Hematopoietic multipotent progenitor cell (in vitro differentiated cells): Measurements from ENCODE around the gene SDK1. TPM values are rescaled to one million over a fixed set of nuclear protein-coding genes. Genes with fewer than 3 reads are reported as not detected.

ENCODE experiments used
- DNase-seq, 3 donors: peaks; one replicate each; pipeline ENCODE4 v3.0.0-alpha.2; 2011 to 2015; ENCODE audit warnings: low read depth in 2 of 3, low spot score in 2 of 3
- total RNA-seq: library from RNA; depleted of rRNA; stranded (reverse); fragments of >200 nt; gene quantifications from one replicate; pipeline ENCODE4 v1.2.3, GENCODE V29; 2012

The SDK1 gene
- total RNA-seq, 1 donor, result 0.81 TPM

DNA sequence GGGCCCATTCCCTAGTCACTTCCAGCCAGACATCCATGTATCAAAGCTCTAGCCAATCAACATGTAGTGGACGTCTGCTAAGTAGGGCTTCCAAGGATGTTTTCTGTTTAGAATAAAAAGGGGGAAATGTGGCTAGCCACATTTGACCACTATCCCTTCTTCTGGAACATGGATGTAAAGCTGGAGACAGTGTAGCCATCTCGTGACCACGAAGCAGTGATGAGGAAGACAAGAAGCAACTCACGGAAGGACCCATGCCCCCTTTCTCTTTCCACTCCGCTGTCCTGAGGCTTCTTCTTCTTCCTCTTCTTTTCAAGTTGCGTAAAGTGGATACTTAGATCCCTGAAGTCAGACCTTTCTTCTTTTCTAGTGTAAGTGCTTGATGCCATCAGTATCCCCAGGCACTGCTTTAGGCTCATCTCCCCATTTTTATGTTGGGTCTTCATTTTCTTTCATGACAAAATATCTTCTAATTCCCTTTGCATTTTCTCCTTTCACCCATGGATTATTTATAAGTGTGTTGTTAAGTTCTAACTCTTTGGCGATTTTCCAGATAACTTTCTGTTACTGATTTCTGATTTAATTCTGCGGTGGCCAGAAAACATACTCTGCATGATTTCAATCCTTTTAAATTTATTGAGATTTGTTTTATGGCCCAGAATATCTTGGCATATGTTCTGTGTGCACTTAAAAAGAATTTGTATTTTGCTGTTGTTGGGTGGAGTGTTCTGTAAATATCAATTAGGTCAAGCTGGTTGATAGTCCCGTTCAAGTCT is 594.5 kb downstream of the SDK1 start:
- no peak for DNase-seq

DNA sequence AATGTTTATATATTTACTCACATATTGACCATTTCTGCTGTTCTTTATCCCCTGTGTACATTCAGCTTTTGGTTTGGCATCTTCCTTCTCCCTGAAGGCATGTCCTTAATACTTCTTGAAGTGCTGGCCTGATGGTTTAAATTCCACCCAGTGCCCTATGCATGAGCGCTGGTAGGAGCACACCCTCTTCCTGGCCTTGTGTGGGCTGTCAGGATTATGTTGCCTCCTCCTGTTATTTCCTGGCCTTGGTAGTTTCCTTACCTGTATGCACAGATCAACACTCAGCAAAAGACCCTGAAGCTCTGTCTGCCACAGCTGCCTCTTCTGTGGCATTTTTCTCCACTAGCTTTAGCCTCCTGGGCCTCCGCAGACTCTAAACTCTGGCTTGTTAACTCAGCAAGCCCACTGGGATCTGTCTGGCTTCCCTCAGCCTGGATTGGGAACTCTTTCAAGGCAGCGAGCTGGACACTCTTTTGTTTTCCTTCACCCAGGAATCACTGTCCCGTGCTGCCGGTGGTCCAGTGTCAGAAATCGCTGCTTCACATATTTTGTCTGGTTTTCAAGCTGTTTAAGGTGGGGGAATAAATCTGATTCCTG is 595.2 kb downstream of the SDK1 start:
- DNase-seq, result no peak

DNA sequence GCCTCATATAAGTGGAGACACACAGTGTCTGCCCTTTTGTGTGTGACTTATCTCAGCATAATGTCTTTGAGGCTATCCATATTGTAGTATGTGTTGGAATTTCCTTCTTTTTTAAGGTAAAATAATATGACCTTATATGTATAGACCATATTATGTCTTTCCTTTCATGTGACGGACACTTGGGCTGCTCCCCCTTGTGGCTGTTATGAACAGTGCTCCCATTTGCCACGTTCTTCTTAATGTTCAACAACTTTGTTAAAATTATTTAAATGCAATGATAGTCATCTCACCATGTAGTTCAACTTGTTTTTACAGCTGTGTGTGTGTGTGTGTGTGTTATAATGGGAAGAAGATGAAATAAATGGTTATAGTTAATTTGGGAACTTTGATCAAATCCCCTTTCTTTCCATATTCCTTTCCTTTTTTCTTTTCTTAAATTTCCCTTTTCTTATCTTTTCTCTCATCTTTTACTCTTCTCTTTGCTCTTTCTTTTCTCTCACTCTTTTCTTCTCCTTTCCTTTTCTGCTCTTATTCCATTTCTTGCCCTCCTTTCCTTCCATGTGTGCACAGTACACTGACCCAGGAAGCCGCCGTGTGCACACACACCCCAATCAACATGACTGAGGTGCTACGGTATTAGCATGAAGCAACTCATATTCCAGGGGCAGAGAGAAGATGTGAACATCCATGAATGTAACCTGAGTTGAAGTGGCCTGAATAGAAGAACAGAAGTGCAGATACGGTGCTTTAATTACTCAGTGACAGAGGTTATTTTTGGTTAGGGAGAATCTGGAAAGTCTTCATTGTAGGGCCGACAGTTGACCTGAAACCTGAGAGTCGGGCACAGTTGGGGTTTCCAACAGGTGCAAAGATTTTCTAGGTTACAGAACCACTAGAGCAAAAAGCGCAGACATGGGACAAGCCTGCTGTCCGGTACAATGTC is 596.6 kb downstream of the SDK1 start:
- peak; percentile 10 to 65 (median 35) for DNase-seq

DNA sequence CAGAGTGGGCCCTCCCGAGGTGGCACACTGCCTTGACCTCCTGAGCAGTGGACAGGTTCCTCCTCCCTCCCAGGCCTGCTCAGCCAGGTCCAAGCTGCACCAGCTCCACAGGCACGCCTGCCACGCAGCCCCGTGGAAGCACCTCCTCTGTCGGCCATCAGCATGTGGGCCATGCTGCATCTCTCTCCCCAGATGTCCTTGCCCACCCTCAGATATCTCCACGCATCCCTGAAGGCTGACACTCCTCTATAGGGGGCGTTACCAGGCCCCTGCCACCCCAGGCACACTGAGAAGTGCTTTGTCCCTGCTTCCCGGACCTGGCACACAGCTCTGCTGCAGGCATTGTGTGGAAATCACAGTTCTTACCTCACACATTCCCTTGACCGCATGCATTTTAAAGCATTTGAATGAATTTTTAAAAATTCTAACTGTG is 598.5 kb downstream of the SDK1 start:
- no peak for DNase-seq

DNA sequence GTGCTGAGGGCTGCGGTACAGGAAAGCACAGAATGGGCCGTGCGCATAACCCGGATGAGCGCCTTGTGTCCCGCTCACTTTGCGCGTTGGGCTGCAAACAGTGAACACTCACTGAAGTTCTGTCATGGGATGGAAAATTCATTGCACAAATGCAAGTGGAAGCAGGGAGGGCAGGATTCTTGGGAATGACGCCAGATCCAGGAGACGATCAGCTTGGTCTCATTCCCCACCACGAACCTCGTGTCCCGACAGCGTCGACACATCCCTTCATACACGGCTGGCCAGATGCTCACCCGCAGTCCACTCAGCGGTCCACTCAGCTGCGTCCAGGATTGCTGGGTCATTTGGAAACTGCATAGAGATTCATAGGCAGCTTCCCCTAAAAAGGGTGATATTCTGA is 607.1 kb downstream of the SDK1 start:
- no peak for DNase-seq

DNA sequence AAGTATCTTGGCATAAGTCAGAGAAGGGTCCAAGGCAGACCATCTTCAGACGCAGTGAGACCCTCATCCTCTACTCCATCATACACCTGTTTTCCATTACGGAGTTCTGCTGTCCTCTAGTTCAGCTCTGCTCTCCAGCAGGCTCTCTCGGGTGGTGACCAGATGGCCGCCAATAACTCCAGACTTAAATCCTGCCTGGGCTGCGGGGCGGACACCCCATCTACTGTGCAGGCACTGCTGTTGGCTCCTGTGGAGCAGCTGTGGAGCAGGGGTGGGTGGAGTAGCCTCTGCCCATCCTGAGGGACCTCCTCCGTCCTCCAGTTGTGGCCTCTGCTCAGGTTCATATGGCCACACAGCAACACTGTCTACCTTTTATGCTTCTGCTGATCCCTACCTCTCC is 608.1 kb downstream of the SDK1 start:
- no peak for DNase-seq

DNA sequence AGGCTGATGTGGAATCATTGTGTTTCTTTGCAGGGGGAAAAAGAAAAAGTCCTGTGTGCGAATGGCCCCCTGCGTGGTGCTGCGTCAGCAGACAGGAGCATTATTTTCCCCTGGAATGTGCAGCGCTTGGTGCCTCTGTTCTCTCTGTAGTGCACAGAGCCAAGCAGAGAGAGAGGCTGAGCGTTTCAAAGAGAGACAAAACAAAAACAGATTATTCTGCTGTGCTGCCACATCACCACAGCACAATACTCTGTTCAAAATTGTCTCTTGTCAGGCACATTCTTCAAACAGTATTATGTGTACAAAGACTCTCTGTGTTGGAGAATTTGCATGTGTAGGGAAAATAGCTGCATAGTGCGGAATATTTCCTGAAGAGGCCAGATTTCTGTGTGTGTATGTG is 609.0 kb downstream of the SDK1 start:
- DNase-seq, result no peak

DNA sequence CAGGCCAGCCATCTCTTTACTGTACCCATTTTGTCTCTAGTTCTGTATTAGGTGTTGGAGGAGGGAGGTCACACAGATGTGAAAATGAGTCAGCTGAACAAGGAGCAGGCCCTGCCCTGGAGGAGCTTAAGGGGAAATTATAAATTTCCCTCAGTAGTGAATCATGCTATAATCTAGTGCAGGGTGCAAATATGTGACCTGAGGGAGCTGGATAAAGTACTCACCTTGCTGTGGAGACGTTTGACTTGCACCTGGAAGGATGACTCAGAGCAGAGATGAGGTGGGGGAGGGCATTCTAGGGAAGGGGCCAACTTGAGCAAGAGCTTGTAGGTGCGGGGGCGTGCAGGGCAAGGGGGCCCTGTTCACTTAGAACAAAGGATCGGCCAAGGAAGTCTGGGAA is 610.6 kb downstream of the SDK1 start:
- no peak for DNase-seq

DNA sequence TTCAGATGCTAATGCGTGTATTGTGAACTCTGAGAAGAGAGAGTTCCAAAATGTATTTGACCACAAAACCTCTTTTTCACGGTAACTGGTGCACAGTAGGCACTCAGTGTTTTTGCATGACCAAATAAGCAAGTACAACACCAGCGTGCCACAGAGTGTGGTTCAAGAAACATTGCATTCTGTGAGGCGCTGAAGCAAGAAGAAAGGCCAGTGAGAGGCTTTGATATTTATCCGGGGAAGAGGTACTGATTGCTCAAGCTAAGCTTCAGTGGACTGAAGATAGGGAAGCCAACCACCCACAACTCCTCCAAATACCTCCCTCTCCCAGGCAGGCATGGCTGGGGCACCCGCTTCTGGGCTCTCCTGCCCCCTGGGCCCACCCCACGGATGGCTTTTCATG is 611.2 kb downstream of the SDK1 start:
- no peak for DNase-seq

DNA sequence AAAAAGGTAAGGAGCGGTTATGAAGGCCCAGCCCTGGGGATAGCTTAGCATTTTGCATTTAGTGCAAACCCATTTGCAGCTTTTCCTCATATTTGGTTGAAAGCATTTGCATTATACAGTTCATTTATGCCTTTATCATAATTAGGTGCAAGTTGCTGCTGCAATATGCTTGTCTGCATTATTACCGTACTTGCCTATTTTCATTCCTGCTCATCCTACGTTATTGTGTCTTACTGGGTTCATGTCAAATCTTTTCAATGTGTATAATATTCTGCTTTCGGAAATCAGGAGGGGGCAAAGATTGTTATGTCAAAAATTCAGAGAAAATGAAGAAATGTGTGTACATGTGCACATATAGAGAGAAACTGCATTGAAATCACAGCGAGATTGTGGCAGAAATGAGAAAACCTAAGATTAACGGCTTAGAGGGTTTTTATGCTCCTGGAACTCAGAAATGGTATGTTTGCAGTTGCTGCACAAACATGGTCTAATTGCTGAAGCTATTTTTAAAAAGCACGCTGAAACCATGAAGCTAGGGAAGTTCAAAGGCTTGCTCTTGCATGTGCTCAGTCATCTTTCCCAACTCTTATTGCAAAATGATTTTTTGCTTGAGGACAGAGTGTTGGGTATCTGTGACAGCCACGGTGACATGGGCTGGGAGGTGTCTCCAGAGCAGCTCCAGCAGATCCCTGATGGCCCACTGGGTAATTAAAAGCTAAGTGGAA is 613.2 kb downstream of the SDK1 start:
- DNase-seq, result no peak

DNA sequence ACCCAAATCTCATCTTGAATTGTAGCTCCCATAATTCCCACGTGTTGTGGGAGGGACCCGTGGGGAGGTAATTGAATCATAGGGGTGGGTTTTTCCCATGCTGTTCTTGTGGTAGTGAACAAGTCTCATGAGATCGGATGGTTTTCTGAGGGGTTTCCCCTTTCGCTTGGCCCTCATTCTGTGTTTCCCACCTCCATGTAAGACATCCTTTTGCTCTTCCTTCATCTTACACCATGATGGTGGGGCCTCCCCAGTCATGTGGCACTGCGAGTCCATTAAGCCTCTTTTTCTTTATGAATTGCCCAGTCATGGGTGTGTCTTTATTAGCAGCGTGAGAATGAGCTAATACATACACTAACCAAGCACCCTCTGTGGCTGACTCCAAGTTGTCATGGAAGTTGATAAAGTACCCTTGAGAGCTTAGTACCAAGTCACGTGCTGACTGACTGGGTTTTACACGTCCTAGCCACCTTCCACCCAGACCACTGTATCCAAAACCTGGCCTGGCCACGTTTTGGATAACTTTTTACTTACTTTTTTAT is 614.4 kb downstream of the SDK1 start:
- no peak for DNase-seq

DNA sequence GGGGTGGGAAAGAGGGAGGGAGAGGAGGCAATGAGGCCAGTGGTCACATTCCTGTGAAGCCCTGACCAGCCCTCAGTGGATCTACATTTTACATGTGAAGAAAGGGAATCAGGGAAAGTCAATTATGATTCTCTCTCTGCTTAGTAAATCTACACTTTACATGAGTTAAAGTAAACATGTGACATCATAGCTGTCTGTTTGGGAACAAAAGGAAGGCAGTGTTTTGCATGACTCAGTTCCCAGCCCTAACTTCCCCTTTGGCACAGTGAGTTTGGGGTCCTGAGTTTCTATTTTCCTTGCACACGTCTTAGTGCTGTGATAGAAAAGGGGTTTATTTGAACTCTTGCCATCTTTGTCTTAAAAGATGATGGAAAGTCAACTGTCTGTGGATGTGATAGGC is 615.1 kb downstream of the SDK1 start:
- peak in 2 of 3 donors; percentile 5 to 29 for DNase-seq

DNA sequence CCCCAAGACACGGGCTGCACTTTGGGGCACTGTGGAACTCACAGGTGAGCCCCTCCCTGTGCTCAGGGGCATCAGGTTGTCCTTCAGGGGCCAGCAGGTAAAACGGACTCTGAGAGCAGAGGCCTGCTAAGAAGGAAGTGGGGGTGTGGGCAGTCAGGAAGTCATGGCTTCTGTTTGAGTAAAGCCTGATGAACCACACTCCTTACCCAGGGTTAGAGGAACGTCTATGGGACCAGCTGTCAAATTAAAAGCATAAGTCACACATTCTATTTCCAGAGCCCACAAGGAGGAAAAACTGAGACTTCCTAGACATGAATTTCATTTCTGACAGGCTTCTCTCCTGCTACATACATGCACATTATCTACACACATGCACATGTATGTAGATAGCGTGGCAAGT is 616.4 kb downstream of the SDK1 start:
- no peak for DNase-seq

DNA sequence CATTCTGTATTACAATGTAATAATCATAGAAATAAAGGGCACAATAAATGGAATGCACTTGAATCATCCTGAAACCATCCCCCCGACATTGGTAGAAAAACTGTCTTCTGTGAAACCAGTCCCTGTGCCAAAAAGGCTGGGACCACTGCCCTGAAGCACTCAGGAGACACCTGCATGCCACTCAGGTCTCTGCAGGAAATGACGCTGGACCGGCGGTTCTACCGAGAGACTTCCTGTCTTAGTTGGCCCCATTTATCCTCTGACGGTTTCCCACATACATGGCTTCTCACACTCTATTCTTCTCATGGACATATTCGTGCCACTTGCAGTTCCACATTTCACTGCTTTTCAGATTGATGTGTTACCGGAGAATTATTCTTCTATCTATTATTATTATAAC is 617.5 kb downstream of the SDK1 start:
- DNase-seq, result no peak

DNA sequence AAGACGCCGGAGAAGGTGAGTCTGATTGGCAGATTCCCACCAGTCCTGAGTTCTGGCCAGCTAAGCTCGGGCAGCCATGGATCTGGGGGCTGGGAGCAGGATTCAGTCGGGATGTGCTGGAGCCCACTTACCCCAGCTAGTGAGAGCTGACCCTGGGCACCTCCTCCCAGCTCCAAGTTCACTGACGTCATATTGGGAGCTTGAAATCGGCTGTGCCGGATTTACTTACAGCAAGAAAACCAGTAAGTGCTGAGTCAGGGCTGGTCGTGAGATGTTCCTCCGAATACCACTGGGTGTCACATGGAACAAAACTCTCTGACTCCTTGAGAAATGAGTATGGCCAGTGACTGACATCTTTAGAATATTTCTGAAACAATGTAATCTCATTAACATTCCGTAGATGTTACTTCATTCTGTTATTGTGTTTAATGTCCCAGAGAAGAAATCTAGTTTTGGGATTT is 621.2 kb downstream of the SDK1 start:
- DNase-seq, result peak in 2 of 3 donors; percentile 12 to 21

DNA sequence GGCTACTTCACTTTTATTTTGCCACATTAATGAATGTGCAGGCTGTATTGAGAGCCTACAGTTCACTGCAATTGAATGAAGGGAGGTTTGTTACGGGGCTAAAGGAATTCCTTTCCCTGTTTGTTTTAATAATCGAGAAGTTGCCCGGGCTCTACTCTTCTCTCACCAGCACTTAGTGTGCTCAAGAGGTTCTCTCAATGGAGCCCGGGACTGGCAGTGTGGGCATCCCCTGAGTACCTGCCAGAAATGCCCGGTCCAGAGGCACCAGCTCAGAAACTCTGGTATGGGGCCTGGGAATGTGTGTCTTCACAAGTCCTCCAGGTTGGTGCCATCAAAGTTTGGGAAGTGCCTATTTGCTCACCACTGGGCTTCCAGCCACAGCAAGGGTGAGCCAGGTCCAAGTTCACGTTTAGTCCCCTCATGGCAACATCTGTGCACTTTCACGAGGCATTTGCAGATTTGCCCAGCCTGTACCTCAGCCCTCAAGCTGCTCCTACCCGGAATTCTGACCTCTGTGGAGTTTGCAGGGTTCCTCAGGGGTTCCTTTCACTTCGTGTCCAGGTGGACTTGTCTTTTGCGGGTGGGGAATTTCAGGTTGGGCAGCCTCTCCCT is 622.4 kb downstream of the SDK1 start:
- DNase-seq, result no peak

DNA sequence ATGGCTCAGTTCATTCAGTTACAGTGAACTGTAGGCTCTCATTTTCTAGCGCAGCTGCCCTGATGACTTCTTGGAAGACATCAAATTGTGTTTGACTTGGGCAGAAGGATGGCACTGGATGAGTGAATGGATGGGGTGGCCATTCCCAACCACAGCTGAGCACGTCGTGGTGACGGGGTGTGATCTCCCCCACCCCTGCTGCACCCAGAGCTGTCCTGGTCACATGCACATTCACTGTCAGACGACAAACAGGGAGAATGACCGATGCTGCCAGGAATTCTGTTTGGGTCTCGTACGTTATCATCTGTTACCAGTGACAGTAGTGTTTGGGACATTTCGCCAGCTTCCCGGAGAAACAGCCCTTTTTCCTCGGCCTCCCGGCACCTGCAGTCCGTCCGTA is 623.2 kb downstream of the SDK1 start:
- DNase-seq, result no peak

DNA sequence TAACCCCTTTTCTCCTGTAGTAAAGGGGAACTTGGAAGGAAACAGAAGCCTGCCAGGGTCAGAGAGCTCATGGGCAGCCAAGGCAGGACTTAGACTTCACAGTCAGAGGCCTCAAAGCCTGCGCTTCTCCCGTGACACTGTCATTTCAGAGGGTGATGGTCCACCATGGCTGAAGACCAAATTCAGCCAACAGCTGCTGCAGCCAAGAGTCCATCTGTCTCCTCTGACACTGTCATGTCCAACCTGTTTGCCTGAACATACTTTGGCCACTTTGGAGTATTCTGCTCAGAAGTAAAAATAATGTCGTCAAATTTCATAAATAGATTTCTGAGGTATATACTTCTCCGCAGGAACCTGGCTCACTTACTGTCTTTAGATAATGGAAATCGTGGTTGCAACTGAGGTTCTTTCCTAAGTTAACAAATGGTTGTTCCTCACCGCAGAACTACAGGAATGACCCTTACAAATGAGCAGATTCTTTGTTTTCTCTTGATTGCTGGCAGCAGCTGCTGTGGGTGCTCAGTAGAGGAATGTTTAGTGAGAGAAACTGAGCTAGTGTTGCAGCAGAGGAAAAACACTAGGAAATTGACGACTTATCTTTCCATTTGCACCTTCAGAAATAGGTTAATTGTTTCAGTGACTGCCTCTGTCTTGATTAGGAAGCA is 626.5 kb downstream of the SDK1 start:
- DNase-seq, result no peak

DNA sequence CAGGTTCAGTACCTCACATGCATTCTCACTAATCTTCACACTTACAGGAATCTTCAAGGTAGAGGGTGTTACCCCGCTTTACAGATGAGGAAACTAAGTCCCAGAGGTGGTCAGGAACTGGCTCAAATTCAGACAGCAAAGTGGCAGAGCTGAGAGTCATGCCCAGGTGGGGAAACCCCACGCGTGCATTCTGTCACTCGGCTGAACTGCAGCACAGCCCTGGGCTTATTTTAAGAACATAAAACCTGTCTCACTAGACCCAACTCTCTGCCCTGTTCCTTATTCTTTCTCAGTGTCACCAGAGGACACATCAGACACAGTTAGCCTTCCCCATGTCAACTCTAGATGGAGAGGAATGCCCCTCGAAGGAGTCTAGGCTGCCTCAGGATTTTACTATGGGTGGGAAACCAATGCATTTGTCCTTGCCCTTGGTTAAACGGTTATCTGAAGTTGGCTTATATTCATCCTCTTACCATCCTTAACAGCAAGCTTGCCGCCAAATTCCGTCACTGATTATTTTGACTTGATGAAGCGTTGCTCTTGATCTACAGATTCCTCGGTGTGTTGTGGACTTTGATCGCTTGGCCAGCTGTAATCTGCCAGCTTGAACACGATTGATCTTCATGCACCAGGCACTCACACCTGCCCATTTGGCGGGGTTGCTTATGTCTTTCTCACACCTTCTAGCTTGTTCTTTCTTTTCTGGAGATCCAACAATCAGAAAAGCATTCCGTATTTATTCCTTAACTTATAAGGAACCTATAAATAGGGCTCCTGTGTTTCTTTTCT is 627.9 kb downstream of the SDK1 start:
- no peak for DNase-seq
